ENCODE measurements around the gene ZNF831.

ZNF831 gene

DNA sequence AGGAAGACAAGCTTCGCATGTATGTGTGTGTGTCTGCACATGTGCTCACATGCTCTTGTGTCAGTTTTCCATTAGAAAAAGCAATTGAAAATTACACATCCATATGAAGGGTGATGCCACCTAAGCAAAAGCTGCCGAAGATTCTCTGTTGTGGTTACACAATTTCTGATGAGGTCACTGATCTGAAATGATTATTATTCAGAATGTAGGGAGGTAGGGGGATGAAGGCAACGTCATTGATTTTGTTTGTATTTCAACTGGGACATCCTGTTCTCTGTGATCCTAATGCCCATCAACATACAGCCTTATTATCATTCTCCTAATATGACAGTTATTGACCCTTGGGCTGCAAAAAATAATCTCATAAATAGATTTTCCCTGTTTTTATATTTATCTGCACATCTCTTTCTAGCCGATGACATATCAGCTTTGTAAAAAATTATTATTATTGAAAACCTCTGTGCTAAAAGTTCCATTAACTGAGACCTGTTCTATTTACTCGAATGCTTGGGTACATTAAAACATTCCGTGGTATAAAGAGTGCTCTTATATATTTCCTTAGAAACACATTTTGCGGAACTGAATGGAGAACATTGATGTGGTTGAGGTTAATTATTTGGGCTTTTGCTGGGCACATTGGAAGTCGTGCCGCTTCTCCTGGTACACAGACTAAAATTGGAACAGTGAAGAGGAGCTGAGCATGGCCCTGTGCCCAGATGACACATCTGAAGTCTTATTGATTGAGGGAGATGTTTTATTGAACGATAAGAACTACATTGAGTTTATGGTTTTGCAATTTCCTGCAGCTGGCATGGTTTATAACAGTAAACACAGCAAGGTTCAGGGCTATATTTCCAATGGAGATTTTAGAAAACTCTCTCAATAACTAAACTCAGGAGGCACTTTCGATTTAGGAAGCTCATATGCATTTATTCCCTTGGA, 51.3 kb downstream of the ZNF831 start:
- DNase-seq (ENCODE audit: low spot score): no peak

GRCh38 chr20:59217173-59217572, 53.6 kb downstream of the ZNF831 start:
- no peak for DNase-seq (ENCODE audit: low spot score)

GRCh38 chr20:59217794-59218280, 54.2 kb downstream of the ZNF831 start:
- no peak for DNase-seq (ENCODE audit: low spot score)

- no peak for DNase-seq (ENCODE audit: low spot score)
These were observed 55.6 kb downstream of the ZNF831 start for GRCh38 chr20:59219211-59219610.

DNA sequence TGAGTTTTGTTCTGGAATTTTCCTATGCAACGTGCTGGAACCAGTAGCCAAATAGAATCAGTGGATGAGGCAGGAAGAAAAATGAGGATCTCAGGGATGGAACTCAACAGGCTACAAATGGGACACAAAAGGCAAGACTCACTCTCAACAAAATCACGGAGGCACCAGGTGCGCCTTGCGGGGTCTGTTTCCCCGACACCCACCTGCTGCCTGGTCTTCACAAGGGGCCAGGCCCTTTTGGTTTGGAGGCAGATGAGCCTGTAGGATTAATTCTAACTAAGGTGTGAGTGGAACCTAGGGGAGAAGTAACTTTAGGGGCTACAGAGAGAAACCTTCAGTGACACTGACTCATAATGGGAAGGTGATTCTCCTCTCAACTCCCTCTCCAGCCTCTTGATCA, 56.5 kb downstream of the ZNF831 start:
- DNase-seq (ENCODE audit: low spot score): no peak

- DNase-seq (ENCODE audit: low spot score): peak; percentile 22
These were observed 57.6 kb downstream of the ZNF831 start for GRCh38 chr20:59221049-59221706.

GRCh38 chr20:59221707-59222252, 58.2 kb downstream of the ZNF831 start:
- DNase-seq (ENCODE audit: low spot score): no peak

GRCh38 chr20:59222253-59223181, 58.9 kb downstream of the ZNF831 start:
- DNase-seq (ENCODE audit: low spot score): peak; percentile 91

DNA sequence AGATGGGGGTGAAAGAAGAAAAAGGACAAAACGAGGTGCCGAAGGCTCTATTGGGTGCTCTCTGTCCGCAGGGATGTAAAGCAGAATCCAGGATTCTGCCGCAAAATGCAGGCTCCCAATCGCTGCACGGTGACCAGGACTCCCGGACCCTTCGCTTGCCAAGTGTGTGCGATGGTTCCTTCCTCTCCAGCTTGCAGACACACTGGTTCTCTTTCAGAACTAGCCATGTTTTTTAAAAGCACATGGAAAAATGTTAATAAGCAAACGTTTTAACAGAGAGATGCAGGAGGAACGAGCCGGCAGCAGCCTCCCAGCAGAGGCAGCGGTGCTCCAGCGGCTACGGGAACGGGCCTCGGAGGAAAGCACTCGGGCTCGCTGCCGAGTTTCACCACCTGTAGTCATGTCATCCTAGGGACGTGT, 59.6 kb downstream of the ZNF831 start:
- DNase-seq (ENCODE audit: low spot score): peak; percentile 22

- no peak for DNase-seq (ENCODE audit: low spot score)
These were observed 60.1 kb downstream of the ZNF831 start for GRCh38 chr20:59223750-59224149.

GRCh38 chr20:59224236-59224635, 60.6 kb downstream of the ZNF831 start:
- DNase-seq (ENCODE audit: low spot score): no peak

GRCh38 chr20:59230385-59230784, 66.8 kb downstream of the ZNF831 start:
- no peak for DNase-seq (ENCODE audit: low spot score)

DNA sequence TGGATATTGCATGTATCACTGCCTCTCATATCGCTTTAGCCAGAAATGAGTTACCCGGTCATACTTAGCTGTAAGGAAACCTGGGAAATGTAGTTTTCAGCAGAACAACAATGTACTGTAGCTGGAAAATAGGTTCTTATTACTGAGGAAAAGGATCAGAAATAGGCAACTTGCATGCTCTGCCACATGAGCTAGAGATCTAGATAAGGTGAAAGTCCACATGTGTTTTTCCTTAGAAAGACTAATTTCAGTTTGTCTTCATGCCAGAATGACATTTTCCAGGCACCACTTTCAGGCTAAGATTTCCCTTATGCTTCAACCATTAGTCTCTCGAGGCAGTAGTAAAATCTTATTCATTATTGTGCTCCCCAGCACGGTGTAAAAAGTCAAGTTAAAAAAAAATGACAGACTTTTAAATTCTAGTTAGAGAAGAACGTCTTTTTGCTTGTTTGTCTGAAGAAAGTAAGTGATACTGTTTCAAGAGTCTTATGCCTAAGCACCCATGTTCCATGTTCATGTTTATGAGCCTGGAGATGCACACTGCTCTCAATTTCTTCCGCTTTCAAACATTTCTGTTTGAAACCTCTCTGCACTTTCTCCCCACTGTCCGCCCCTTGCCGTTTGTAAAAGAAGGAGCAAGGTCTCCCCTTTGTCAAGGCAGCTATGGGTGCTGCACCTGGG, 67.6 kb downstream of the ZNF831 start:
- DNase-seq (ENCODE audit: low spot score): no peak

- DNase-seq (ENCODE audit: low spot score): no peak
These were observed 69.0 kb downstream of the ZNF831 start for GRCh38 chr20:59232618-59233017.

DNA sequence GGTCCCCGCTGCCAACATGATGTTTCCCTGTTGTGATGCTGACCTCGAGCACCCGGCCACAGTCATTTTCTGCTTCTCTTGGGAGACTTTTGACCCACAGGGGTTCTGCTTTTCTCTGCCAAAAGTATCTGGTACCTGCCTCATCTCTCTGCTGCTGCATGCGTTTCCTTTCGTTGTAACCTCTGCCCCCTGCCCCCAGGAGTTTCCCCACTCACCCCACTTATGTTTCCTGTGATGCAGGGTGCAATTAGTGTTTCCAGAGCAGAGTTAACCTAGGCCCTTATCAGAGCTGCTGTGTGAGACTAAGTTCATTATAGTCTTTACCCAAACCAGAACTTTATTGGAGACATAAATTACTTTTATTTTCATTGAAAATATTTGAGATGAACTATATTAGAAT, 71.6 kb downstream of the ZNF831 start:
- DNase-seq (ENCODE audit: low spot score): no peak

- no peak for DNase-seq (ENCODE audit: low spot score)
These were observed 76.4 kb downstream of the ZNF831 start for GRCh38 chr20:59240006-59240405.

- DNase-seq (ENCODE audit: low spot score): no peak
These were observed 79.3 kb downstream of the ZNF831 start for GRCh38 chr20:59242714-59243626.

DNA sequence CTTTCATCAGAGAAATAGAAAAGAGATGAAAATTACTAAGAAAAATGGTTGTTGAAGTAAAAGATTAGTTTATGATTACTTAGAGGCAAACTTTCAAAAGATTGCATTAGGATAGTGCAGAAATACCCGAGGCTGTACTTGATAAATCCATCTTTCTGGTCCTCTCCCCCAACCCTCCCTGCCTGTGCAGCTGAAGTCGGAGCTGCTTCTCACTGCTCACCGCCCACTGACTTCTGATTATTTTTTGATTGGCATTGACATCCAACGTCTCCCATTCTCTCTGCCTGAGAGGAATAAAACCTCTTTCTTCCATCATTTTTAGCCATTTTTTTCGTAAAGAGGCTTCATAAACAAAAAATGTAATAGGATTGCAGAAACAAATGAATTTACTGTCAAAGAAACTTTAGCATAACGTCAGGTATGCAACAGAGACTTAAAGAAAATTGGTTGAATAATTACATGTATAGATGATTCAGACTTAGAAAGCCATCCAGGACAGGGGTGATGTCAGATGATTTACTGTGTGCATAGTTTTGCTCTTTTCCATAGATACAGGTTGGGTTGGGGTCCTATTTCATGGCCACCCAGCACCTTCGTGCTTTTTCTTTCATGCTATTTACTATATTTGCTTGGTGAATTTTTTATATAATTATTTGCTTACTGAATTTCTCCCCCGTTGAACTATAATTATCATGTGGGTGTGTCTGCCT, 83.2 kb downstream of the ZNF831 start:
- DNase-seq (ENCODE audit: low spot score): no peak

Data from AG08396 (cell line).